ENCODE data around the gene MNT.

Gene MNT

DNA sequence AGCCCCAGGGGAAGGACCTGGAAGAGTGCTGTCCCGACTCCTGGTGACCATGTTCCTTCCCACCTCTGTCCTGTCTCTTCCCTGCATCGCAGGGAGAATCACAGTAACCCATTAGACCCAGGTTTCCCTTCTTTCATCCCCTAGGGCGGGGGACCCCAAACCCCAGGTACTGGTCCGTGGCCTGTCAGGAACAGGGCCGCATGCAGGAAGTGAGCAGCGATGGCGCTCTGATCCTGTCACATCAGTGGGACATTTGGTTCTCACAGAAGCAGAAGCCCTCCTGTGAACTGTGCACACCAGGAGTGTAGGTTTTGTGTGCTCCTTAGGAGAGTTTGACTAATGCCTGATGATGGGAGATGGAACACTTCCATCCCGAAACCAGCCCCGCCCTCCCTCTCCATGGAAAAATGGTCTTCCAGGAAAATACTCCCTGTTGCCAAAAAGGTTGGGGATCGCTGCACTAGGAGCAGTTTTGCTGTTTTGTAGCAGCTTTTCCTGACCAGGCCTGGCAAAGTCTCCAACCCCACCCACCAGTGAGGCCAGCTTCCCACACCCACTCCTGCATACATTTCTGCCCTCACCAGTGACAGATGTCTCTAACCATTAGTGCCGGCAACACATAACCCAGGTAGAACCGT is 10.5 kb downstream of the MNT start:
- H4K20me1 ChIP-seq (ENCODE audit: insufficient read depth, low read length), result 0 out of 2 replicates have a peak, but pooled peaks cover under 1% of the 10 kb centered on the region
- H3K36me3 ChIP-seq (replicated peaks; ENCODE audit: low read depth, low read length), result no peaks in the 10 kb centered on the region
- no peaks in the 10 kb centered on the region for H3K9me3 ChIP-seq (ENCODE audit: insufficient read depth, low read length)
- TF ChIP-seq, protein P1, sequence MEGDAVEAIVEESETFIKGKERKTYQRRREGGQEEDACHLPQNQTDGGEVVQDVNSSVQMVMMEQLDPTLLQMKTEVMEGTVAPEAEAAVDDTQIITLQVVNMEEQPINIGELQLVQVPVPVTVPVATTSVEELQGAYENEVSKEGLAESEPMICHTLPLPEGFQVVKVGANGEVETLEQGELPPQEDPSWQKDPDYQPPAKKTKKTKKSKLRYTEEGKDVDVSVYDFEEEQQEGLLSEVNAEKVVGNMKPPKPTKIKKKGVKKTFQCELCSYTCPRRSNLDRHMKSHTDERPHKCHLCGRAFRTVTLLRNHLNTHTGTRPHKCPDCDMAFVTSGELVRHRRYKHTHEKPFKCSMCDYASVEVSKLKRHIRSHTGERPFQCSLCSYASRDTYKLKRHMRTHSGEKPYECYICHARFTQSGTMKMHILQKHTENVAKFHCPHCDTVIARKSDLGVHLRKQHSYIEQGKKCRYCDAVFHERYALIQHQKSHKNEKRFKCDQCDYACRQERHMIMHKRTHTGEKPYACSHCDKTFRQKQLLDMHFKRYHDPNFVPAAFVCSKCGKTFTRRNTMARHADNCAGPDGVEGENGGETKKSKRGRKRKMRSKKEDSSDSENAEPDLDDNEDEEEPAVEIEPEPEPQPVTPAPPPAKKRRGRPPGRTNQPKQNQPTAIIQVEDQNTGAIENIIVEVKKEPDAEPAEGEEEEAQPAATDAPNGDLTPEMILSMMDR (IDR thresholded peaks at IDR 0.05; ENCODE audit: low read depth, low read length), result no peak
- no peak for TF ChIP-seq EZH2phosphoT487 (IDR thresholded peaks at IDR 0.05; ENCODE audit: low read depth)
- peaks cover 11% of the 10 kb centered on the region for H3K79me2 ChIP-seq (ENCODE audit: low read length)
- H3K4me2 ChIP-seq (ENCODE audit: low read length), result no peak overlapping the region
- no peak overlapping the region for H3K4me3 ChIP-seq (ENCODE audit: low read length)
- no peak overlapping the region for H2AFZ ChIP-seq (ENCODE audit: low read depth, low read length)
- H3K27me3 ChIP-seq (ENCODE audit: low read depth, low read length), result no peaks in the 10 kb centered on the region
- no peak overlapping the region for H3K9ac ChIP-seq (ENCODE audit: low read length)
- no peak overlapping the region for H3K27ac ChIP-seq (ENCODE audit: low read length)
- peaks cover 12% of the 10 kb centered on the region for H3K4me1 ChIP-seq (ENCODE audit: low read length)

DNA sequence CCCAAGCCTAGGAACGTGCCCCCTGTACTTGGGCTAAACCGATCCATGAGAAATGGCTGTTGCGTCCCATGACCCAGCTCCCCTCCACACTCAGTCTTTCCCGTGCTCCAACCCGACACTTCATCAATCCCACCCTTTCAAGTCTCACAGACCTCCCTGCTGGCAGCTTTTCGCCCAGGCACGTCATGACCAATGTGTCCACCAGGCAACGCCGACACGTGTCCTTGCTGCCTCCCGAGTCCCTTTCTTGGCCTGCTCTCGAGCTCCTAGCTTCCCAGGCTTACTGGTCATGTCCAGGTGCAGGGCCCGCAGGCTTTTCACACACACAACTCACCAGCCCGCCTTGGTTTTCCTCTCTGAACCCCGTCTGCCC is 12.2 kb downstream of the MNT start:
- Histone ChIP-seq H3K9me3 (ENCODE audit: insufficient read depth, low read length) (no peaks in the 10 kb centered on the region), H3K27ac (ENCODE audit: low read length) (no peak overlapping the region)

DNA sequence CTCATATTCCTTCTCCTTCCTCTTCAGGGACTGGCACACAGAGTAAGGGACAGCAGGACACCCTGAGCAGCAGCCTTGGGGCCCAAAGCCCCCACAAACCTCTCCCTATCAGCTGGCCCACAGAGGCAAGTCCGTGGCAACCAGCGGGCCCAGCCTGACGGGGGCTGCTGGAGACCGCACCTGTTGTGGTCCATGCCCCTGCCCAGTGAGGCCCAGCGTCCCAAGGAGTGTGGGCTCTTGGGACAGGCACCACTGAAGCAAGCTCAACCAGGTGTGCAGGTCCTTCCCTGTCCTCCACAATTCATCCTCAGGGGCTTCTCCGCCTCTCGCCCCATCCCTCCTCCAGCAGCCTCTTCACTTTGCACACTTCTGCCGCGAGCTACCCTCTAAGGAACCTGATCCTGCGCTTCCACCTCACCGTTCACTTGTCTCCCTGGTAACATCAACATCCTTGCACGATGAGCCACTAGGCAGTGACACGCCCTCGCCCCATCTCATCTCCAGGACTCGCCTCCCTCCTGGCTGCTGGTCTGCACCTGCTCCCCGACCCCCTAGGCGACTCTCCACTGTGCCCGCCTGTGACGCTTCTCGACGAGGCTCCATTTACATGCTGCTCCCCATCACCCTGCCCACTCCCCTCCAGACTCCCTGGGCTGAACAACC is 12.7 kb downstream of the MNT start:
- no peaks in the 10 kb centered on the region for H4K20me1 ChIP-seq (ENCODE audit: insufficient read depth, low read length)

More for the DNA sequence above, 12.2 kb downstream of the MNT start:
- H3K27me3 ChIP-seq (ENCODE audit: low read depth, low read length), result no peaks in the 10 kb centered on the region
- peaks cover 8% of the 10 kb centered on the region for H3K4me1 ChIP-seq (ENCODE audit: low read length)
- H3K36me3 ChIP-seq (replicated peaks; ENCODE audit: low read depth, low read length), result no peaks in the 10 kb centered on the region
- H3K79me2 ChIP-seq (ENCODE audit: low read length), result peaks cover 11% of the 10 kb centered on the region
- H2AFZ ChIP-seq (ENCODE audit: low read depth, low read length), result no peak overlapping the region
- H3K9ac ChIP-seq (ENCODE audit: low read length), result no peak overlapping the region
- no peaks in the 10 kb centered on the region for H4K20me1 ChIP-seq (ENCODE audit: insufficient read depth, low read length)
- TF ChIP-seq, protein P1 (IDR thresholded peaks at IDR 0.05; ENCODE audit: low read depth, low read length), result no peak
- no peak for TF ChIP-seq EZH2phosphoT487 (IDR thresholded peaks at IDR 0.05; ENCODE audit: low read depth)
- H3K4me2 ChIP-seq (ENCODE audit: low read length), result no peak overlapping the region
- H3K4me3 ChIP-seq (ENCODE audit: low read length), result no peak overlapping the region

More for the DNA sequence above, 12.7 kb downstream of the MNT start:
- Histone ChIP-seq H3K9me3 (ENCODE audit: insufficient read depth, low read length) (no peaks in the 10 kb centered on the region), H3K79me2 (ENCODE audit: low read length) (peaks cover 11% of the 10 kb centered on the region), H2AFZ (ENCODE audit: low read depth, low read length) (no peak overlapping the region), H3K4me3 (ENCODE audit: low read length) (no peak overlapping the region), H3K4me2 (ENCODE audit: low read length) (no peak overlapping the region), H3K4me1 (ENCODE audit: low read length) (peaks cover 8% of the 10 kb centered on the region), H3K36me3 (replicated peaks; ENCODE audit: low read depth, low read length) (no peaks in the 10 kb centered on the region), H3K27ac (ENCODE audit: low read length) (no peak overlapping the region), H3K27me3 (ENCODE audit: low read depth, low read length) (no peaks in the 10 kb centered on the region), H3K9ac (ENCODE audit: low read length) (no peak overlapping the region)
- TF ChIP-seq, protein P1 (IDR thresholded peaks at IDR 0.05; ENCODE audit: low read depth, low read length), result no peak
